Prostate gland (tissue), 2 donors: Measurements from ENCODE around the gene COMT.

Source experiments
- CTCF ChIP-seq, 4 experiments: fragments of 200-600 bp in 2 of 4; fragments of 450-650 bp in 2 of 4; sonication (generic) in 2 of 4; IDR thresholded peaks; 1 replicate in 3 of 4; 2 replicates in 1 of 4; pipeline ENCODE4 v1.5.1; 2016 to 2019; ENCODE audit warnings: antibody characterized with exemption in 4 of 4, mild to moderate bottlenecking in 2 of 4, moderate library complexity in 2 of 4
- POLR2A ChIP-seq: fragments of 450-650 bp; IDR thresholded peaks from one replicate; pipeline ENCODE4 v1.6.1; 2016; ENCODE audit warnings: antibody characterized with exemption, mild to moderate bottlenecking

GRCh38 chr22:19912271-19912999 is 29.1 kb upstream of the COMT start:
- TF ChIP-seq POLR2A = no peak
- TF ChIP-seq CTCF (IDR thresholded peaks at IDR 0.05) = peak in 1 of 4 experiments; percentile 11
